Common myeloid progenitor, CD34-positive (primary cell): ENCODE data around the gene SLC35E2B.
"Not testable (repeated sequence)": the region's sequence is repeated elsewhere in the genome, so short reads cannot be mapped to it uniquely, and the experiment has no call there.

Experiments used
- CTCF ChIA-PET: fragments of 350-600 bp; sonication (Branson Sonifier 250); formaldehyde crosslinking; loops from one replicate; lab custom pipeline; 2021; ENCODE audit warnings: antibody characterized with exemption; lab: Charles Lee
- POLR2A ChIA-PET: fragments of 350-600 bp; sonication (Branson Sonifier 250); formaldehyde crosslinking; loops from one replicate; lab custom pipeline; 2021; ENCODE audit warnings: antibody characterized with exemption; lab: Charles Lee
- DNase-seq, 3 donors: peaks; one replicate each; pipeline versions ENCODE4 v3.0.0 to v3.0.0-alpha.2; 2013
- H3K27ac ChIP-seq, 2 experiments: 1 replicate in 1 of 2; 2 replicates in 1 of 2; pipeline ENCODE4 v1.7.0; 2013; ENCODE audit warnings: inconsistent platforms in 2 of 2, low read length in 2 of 2, mild to moderate bottlenecking in 2 of 2, low read depth in 1 of 2, moderate library complexity in 1 of 2; ENCODE audit not compliant: severe bottlenecking in 2 of 2, insufficient read depth in 1 of 2, poor library complexity in 1 of 2
- H3K27me3 ChIP-seq, 5 experiments: replicated peaks in 2 of 5; 1 replicate in 3 of 5; 2 replicates in 2 of 5; pipeline versions ENCODE4 v1.6.1 to v1.7.0; 2013; ENCODE audit warnings: low read length in 4 of 5, mild to moderate bottlenecking in 2 of 5, moderate library complexity in 2 of 5, inconsistent platforms in 1 of 5; ENCODE audit not compliant: insufficient read depth in 5 of 5, control insufficient read depth in 4 of 5
- H3K36me3 ChIP-seq, 4 experiments: 1 replicate in 2 of 4; 2 replicates in 2 of 4; pipeline versions ENCODE4 v1.6.1 to v1.7.0; 2013; ENCODE audit warnings: low read length in 3 of 4, control low read depth in 1 of 4, mild to moderate bottlenecking in 1 of 4; ENCODE audit not compliant: control insufficient read depth in 4 of 4, insufficient read depth in 4 of 4
- H3K4me1 ChIP-seq, 4 experiments: 1 replicate in 3 of 4; 2 replicates in 1 of 4; pipeline versions ENCODE4 v1.6.1 to v1.7.1; 2013; ENCODE audit warnings: low read length in 3 of 4, mild to moderate bottlenecking in 3 of 4, control low read depth in 1 of 4, inconsistent platforms in 1 of 4, moderate library complexity in 1 of 4; ENCODE audit not compliant: control insufficient read depth in 4 of 4, insufficient read depth in 4 of 4; ENCODE audit errors: control extremely low read depth in 1 of 4
- H3K4me3 ChIP-seq, 7 experiments: 1 replicate in 4 of 7; 2 replicates in 3 of 7; pipeline versions ENCODE4 v1.5.1 to v1.7.0; 2013; ENCODE audit warnings: mild to moderate bottlenecking in 7 of 7, low read length in 6 of 7, moderate library complexity in 6 of 7, inconsistent platforms in 2 of 7, low read depth in 2 of 7, control low read depth in 1 of 7; ENCODE audit not compliant: insufficient read depth in 4 of 7, control insufficient read depth in 1 of 7; ENCODE audit errors: extremely low read depth in 1 of 7
- H3K9me3 ChIP-seq, 5 experiments: 1 replicate in 4 of 5; 2 replicates in 1 of 5; pipeline versions ENCODE4 v1.6.1 to v1.7.1; 2013; ENCODE audit warnings: low read length in 4 of 5, mild to moderate bottlenecking in 2 of 5, inconsistent platforms in 1 of 5, low read depth in 1 of 5, moderate library complexity in 1 of 5; ENCODE audit not compliant: control insufficient read depth in 4 of 5, insufficient read depth in 2 of 5; ENCODE audit errors: control extremely low read depth in 1 of 5
- WGBS: methylation state at CpG from one replicate; pipeline ENCODE4 v1.1.5; 2013; ENCODE audit not compliant: insufficient coverage; 5-methylcytosine and 5-hydroxymethylcytosine counted together

Gene SLC35E2B

GRCh38 chr1:1691443-1691842 lies 1.2 kb downstream of the SLC35E2B start:
- POLR2A ChIA-PET, H3K9me3 ChIP-seq, CTCF ChIA-PET, H3K36me3 ChIP-seq, H3K27me3 ChIP-seq, DNase-seq, H3K27ac ChIP-seq: not testable (repeated sequence)
- Histone ChIP-seq H3K4me3 (peak overlapping the region in 3 of 7 experiments; percentile 13 to 57 (median 40)), H3K4me1 (peaks cover 0 to 16% (median 9%) of the 10 kb centered on the region in 4 experiments)
- no CpG with 5 or more reads among the region's 16 CpGs for WGBS

DNA sequence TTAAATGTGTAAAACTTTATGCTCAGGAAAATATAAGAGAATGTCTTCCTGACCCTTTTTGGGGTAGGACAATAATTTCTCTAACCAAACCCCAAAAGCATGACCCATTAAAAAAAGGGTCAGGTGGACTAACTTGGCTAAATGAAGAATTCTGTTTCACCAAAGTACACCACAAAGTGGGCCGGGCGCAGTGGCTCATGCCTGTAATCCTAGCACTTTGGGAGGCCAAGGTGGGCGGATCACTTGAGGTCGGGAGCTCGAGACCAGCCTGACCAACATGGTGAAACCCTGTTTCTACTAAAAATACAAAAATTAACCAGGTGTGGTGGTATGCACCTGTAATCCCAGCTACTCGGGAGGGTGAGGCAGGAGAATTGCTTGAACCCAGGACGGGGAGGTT lies 3.1 kb downstream of the SLC35E2B start:
- H3K27ac ChIP-seq, H3K4me3 ChIP-seq, H3K36me3 ChIP-seq, H3K9me3 ChIP-seq, POLR2A ChIA-PET, DNase-seq, CTCF ChIA-PET, H3K27me3 ChIP-seq: not testable (repeated sequence)
- peaks cover 0 to 27% (median 13%) of the 10 kb centered on the region in 4 experiments for H3K4me1 ChIP-seq
- 92% methylated on average over 4 of the region's 7 CpGs for WGBS

DNA sequence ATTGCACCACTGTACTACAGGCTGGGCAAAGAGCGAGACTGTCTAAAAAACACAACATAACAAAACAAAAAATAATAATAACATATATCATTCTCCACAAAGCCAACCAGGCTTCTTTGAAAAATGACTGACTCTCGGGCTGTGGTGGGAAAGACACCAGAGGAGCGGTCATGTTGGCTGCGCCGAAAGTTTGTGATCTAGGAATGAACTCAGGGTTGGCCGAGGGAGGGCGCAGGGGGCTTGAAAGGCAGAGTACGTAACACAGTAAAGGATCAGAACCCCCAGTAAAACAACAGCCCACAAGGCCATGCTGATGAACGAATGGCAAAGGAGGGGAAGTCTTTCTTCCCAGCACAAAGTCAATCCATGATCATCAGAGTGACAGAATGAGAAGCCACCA lies 4.7 kb downstream of the SLC35E2B start:
- Histone ChIP-seq H3K27ac (no peak overlapping the region), H3K27me3 (no peaks in the 10 kb centered on the region), H3K36me3 (peaks cover 2 to 11% (median 7%) of the 10 kb centered on the region in 4 experiments), H3K4me1 (peaks cover 0 to 19% (median 8%) of the 10 kb centered on the region in 4 experiments), H3K4me3 (no peak overlapping the region), H3K9me3 (no peaks in the 10 kb centered on the region)
- 98% methylated on average over 7 of the region's 9 CpGs for WGBS
- ChIA-PET CTCF (no interaction called here), POLR2A (no interaction called here)
- no peak for DNase-seq

- CTCF ChIA-PET, result no interaction called here
- Histone ChIP-seq H3K36me3 (peaks cover 2 to 17% (median 15%) of the 10 kb centered on the region in 4 experiments), H3K4me3 (no peak overlapping the region), H3K9me3 (no peaks in the 10 kb centered on the region), H3K27me3 (no peaks in the 10 kb centered on the region), H3K4me1 (peaks cover 0 to 19% (median 8%) of the 10 kb centered on the region in 4 experiments), H3K27ac (no peak overlapping the region)
- POLR2A ChIA-PET, result no interaction called here
- WGBS, result 97% methylated on average over 21 of the region's 28 CpGs
- DNase-seq, result no peak
Observed at GRCh38 chr1:1684031-1684681, 8.4 kb downstream of the SLC35E2B start.

DNA sequence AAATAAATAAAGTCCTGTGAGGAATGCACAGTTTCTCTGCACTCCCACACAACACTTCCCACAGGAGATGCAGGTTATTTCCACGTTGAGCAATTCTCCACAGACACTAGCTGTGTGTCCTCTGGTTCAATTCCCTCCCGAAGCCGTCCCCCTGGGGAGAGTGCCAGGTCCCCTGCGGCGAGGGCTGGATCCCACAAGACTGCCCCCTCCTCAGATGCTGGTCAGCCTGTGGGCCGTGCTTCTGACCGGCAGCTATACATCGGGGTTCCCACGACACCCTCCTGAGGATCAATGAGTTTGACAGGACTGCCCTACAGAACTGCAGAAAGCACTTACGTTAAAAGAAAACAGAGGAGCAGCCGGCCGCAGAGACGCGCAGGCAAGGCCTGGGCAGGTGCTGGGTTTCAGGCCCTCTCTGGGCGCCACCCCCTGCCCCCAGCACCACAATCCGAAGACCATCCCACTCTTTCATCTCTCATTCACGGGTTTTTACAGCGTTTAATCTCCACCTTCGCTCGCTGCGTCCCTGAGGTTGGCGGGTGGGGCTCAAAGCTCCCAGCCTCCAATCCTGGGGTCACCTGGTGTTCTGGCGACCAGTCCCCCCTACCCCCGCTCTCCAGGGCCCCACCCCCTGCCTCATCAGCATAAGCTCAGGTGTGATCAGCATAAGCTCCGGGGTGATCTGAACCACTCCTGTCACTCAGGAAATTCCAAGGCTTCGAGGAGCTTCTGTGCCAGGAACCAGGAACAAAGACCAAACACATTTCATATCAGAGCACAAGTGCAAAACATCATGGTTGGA lies 9.3 kb downstream of the SLC35E2B start:
- H3K27ac ChIP-seq, result no peak overlapping the region
- H3K4me1 ChIP-seq, result peaks cover 0 to 26% (median 16%) of the 10 kb centered on the region in 4 experiments
- no peak overlapping the region for H3K4me3 ChIP-seq
- no peaks in the 10 kb centered on the region for H3K27me3 ChIP-seq
- DNase-seq, result no peak
- WGBS, result 94% methylated on average over 26 of the region's 26 CpGs
- H3K9me3 ChIP-seq, result no peaks in the 10 kb centered on the region
- POLR2A ChIA-PET, result no interaction called here
- H3K36me3 ChIP-seq, result peaks cover 2 to 17% (median 14%) of the 10 kb centered on the region in 4 experiments
- CTCF ChIA-PET, result no interaction called here

- Histone ChIP-seq H3K9me3 (no peaks in the 10 kb centered on the region), H3K4me3 (no peak overlapping the region), H3K27ac (no peak overlapping the region), H3K36me3 (peaks cover 2 to 17% (median 14%) of the 10 kb centered on the region in 4 experiments), H3K27me3 (no peaks in the 10 kb centered on the region), H3K4me1 (peaks cover 0 to 26% (median 22%) of the 10 kb centered on the region in 4 experiments)
- WGBS, result 87% methylated on average over 11 of the region's 11 CpGs
- DNase-seq, result no peak
- ChIA-PET CTCF (interaction anchor here (1.3 kb wide), 1 partner anchor 15 kb away, joined by 6 read pairs; no protein-coding TSS in a partner anchor), POLR2A (no interaction called here)
Observed at GRCh38 chr1:1680912-1681273, 11.7 kb downstream of the SLC35E2B start.
